C4-2B (cell line): Measurements from ENCODE around the gene GPC5.

Source experiments
- CTCF ChIP-seq: fragments of 450-650 bp; conservative IDR thresholded peaks from 2 replicates; pipeline ENCODE4 v1.5.1; 2017; ENCODE audit warnings: mild to moderate bottlenecking
- ZFX ChIP-seq: fragments of 450-650 bp; IDR thresholded peaks from 2 replicates; pipeline ENCODE4 v1.6.1; 2017

- peak; percentile 25 for TF ChIP-seq CTCF
- TF ChIP-seq ZFX: no peak
Measured at GRCh38 chr13:92530364-92530763, 1131.9 kb downstream of the GPC5 start.
